ENCODE data around the gene VPS51. TPM values are rescaled to one million over a fixed set of nuclear protein-coding genes. Genes with fewer than 3 reads are reported as not detected.

VPS51 gene
- total RNA-seq, 2 donors from 2014 or later = 206 to 360 TPM

- no peaks in the 10 kb centered on the region for H3K4me1 ChIP-seq
- no peaks in the 10 kb centered on the region for H3K27me3 ChIP-seq
- ATAC-seq = no peak
- DNase-seq = no peak
- H3K36me3 ChIP-seq (replicated peaks in 1 of 2; ENCODE audit: insufficient read depth in 1 of 2, low read depth in 2 of 2) = no peaks in the 10 kb centered on the region
- intact Hi-C loops (cut with DNase I) = no loop called here
- 58 to 65% methylated on average over 5 of the region's 5 CpGs for WGBS, 2 donors
- TF ChIP-seq, protein P1, sequence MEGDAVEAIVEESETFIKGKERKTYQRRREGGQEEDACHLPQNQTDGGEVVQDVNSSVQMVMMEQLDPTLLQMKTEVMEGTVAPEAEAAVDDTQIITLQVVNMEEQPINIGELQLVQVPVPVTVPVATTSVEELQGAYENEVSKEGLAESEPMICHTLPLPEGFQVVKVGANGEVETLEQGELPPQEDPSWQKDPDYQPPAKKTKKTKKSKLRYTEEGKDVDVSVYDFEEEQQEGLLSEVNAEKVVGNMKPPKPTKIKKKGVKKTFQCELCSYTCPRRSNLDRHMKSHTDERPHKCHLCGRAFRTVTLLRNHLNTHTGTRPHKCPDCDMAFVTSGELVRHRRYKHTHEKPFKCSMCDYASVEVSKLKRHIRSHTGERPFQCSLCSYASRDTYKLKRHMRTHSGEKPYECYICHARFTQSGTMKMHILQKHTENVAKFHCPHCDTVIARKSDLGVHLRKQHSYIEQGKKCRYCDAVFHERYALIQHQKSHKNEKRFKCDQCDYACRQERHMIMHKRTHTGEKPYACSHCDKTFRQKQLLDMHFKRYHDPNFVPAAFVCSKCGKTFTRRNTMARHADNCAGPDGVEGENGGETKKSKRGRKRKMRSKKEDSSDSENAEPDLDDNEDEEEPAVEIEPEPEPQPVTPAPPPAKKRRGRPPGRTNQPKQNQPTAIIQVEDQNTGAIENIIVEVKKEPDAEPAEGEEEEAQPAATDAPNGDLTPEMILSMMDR (IDR thresholded peaks at IDR 0.05) = no peak
- TF ChIP-seq POLR2A (IDR thresholded peaks at IDR 0.05) = no peak
- H3K27ac ChIP-seq = no peak overlapping the region
- H3K9me3 ChIP-seq = no peaks in the 10 kb centered on the region
- no peak overlapping the region for H3K4me3 ChIP-seq
These were observed 63.0 kb downstream of the VPS51 start for GRCh38 chr11:65159012-65159411.

DNA sequence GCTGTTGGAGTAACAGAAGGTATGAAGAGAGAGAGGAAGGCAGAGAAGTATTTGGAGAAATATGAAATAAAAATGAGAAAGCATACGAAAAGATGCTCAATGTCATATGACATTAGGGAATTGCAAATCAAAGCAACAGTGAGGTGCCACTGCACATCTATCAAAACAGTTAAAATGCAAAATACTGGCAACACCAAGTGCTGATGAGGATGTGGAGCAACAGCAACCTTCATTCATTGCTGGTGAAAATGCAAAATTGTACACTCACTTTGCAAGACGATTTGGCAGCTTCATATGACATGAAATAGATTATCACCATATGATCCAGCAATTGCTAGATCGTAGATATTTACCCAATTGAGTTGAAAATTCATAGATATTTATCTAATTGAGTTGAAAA is 64.6 kb downstream of the VPS51 start:
- intact Hi-C loops (cut with DNase I) = no loop called here
- H3K36me3 ChIP-seq (replicated peaks in 1 of 2; ENCODE audit: insufficient read depth in 1 of 2, low read depth in 2 of 2) = no peaks in the 10 kb centered on the region
- 67 to 68% methylated on average over 3 of the region's 3 CpGs for WGBS, 2 donors
- H3K9me3 ChIP-seq = no peaks in the 10 kb centered on the region
- no peak for TF ChIP-seq POLR2A (IDR thresholded peaks at IDR 0.05)
- TF ChIP-seq, protein P1 (IDR thresholded peaks at IDR 0.05) = no peak
- ATAC-seq (no peak), DNase-seq (no peak)
- H3K27ac ChIP-seq = no peak overlapping the region
- H3K27me3 ChIP-seq = no peaks in the 10 kb centered on the region
- H3K4me1 ChIP-seq = peaks cover 4% of the 10 kb centered on the region
- no peak overlapping the region for H3K4me3 ChIP-seq

Small RNA genes lying within 50 kb of the gene (microRNA-seq; reads per million reads assigned to microRNA genes)
- 0 reads per million in 2 donors for gene MIR6751 (ENCODE audit: borderline number of aligned reads in 2 of 2, borderline replicate concordance in 2 of 2)

Small RNA genes lying within 50 kb of the gene (small RNA-seq; reads per million reads assigned to genes)
- not detected for gene HIGD1AP10
- gene PDCL2P2 = not detected
- gene RNU2-23P = 0.23 reads per million

Other genes starting within 250 kb of the VPS51 start
- gene EHD1, start 217.6 kb upstream of the VPS51 start, total RNA-seq = 10 to 100 TPM; 18.7 to 45.2 TPM
- gene ATG2A, start 179.0 kb upstream of the VPS51 start, total RNA-seq = 10 to 100 TPM; 16.3 to 34.3 TPM
- gene PPP2R5B, start 171.5 kb upstream of the VPS51 start, total RNA-seq = 10 to 100 TPM; 12.7 to 35.6 TPM
- 10 to 100 TPM in 1 of 2 donors, 1 to 10 TPM in 1; 7.3 to 18.5 TPM for gene GPHA2, start 160.3 kb upstream of the VPS51 start, total RNA-seq
- under 1 TPM in 1 of 2 donors, not detected in 1; 0.78 TPM for gene MAJIN, start 124.1 kb upstream of the VPS51 start, total RNA-seq
- gene BATF2, start 99.2 kb upstream of the VPS51 start, total RNA-seq = 10 to 100 TPM in 1 of 2 donors, 1 to 10 TPM in 1; 2.3 to 20.8 TPM
- 10 to 100 TPM; 67.6 to 75.5 TPM for gene ARL2, start 82.1 kb upstream of the VPS51 start, total RNA-seq
- 10 to 100 TPM in 1 of 2 donors, 1 to 10 TPM in 1; 7.9 to 10.6 TPM for gene SNX15, start 68.8 kb upstream of the VPS51 start, total RNA-seq
- gene SAC3D1, start 55.0 kb upstream of the VPS51 start, total RNA-seq = 10 to 100 TPM in 1 of 2 donors, 1 to 10 TPM in 1; 5.4 to 30.3 TPM
- gene NAALADL1, start 37.7 kb upstream of the VPS51 start, total RNA-seq = 10 to 100 TPM in 1 of 2 donors, 1 to 10 TPM in 1; 1.6 to 11.5 TPM
- gene CDCA5, start 12.2 kb upstream of the VPS51 start, total RNA-seq = 1 to 10 TPM in 1 of 2 donors, not detected in 1; 2.3 TPM
- 10 to 100 TPM; 23.1 to 29.3 TPM for gene ZFPL1, start 12.0 kb upstream of the VPS51 start, total RNA-seq
- 10 to 100 TPM; 25.4 to 85.6 TPM for gene TM7SF2, start 15.7 kb downstream of the VPS51 start, total RNA-seq
- gene ZNHIT2, start 21.5 kb downstream of the VPS51 start, total RNA-seq = 10 to 100 TPM; 18.7 to 33.9 TPM
- 1,000 to 10,000 TPM; 1,320 to 1,355 TPM for gene FAU, start 25.9 kb downstream of the VPS51 start, total RNA-seq
- 10 to 100 TPM; 34.2 to 35.6 TPM for gene MRPL49, start 26.1 kb downstream of the VPS51 start, total RNA-seq
- 10 to 100 TPM; 41.0 to 97.2 TPM for gene SYVN1, start 38.3 kb downstream of the VPS51 start, total RNA-seq
- not detected for gene SPDYC, start 74.0 kb downstream of the VPS51 start, total RNA-seq
- 100 to 1,000 TPM; 142 to 245 TPM for gene CAPN1, start 85.7 kb downstream of the VPS51 start, total RNA-seq
- 10 to 100 TPM in 1 of 2 donors, 1 to 10 TPM in 1; 7.3 to 19.1 TPM for gene POLA2, start 165.7 kb downstream of the VPS51 start, total RNA-seq
- 10 to 100 TPM in 1 of 2 donors, 1 to 10 TPM in 1; 8.3 to 16.8 TPM for gene CDC42EP2, start 218.7 kb downstream of the VPS51 start, total RNA-seq
- gene DPF2, start 237.6 kb downstream of the VPS51 start, total RNA-seq = 10 to 100 TPM; 18.1 to 30.1 TPM